Body of pancreas (tissue), 4 donors: ENCODE results near the gene SLCO2B1. TPM values are rescaled to one million over a fixed set of nuclear protein-coding genes. Genes with fewer than 3 reads are reported as not detected.

Source experiments
- ATAC-seq: fragments of 150-250 bp; one replicate; pipeline ENCODE4 v1.9.1; 2016
- DNase-seq, 4 donors: peaks; one replicate each; pipeline ENCODE4 v3.0.0-alpha.2; 2019
- H3K27ac ChIP-seq, 4 donors: fragments of 200-600 bp; sonication (generic); 1 replicate in 3 of 4; 2 replicates in 1 of 4; pipeline versions ENCODE4 v1.5.1 to v1.6.1; 2016 to 2019; ENCODE audit warnings: mild to moderate bottlenecking in 1 of 4, mixed read lengths in 1 of 4, moderate library complexity in 1 of 4
- H3K27me3 ChIP-seq, 2 donors: fragments of 200-600 bp; sonication (generic); one replicate each; pipeline ENCODE4 v1.6.0; 2016; ENCODE audit warnings: mild to moderate bottlenecking in 1 of 2
- H3K36me3 ChIP-seq, 2 donors: fragments of 200-600 bp; sonication (generic); replicated peaks in 1 of 2; 2 replicates each; pipeline ENCODE4 v1.5.1; 2016; ENCODE audit warnings: low read depth in 2 of 2; ENCODE audit not compliant: insufficient read depth in 1 of 2
- H3K4me1 ChIP-seq: fragments of 200-600 bp; sonication (generic); one replicate; pipeline ENCODE4 v1.6.0; 2016
- H3K4me3 ChIP-seq, 2 donors: fragments of 200-600 bp; sonication (generic); 1 replicate in 1 of 2; 2 replicates in 1 of 2; pipeline ENCODE4 v1.5.1; 2016 to 2019
- H3K9me3 ChIP-seq, 3 donors: fragments of 200-600 bp; sonication (generic); 1 replicate in 2 of 3; 2 replicates in 1 of 3; pipeline ENCODE4 v1.5.1; 2016
- POLR2A ChIP-seq, 3 donors: fragments of 450-650 bp; IDR thresholded peaks; one replicate each; pipeline ENCODE4 v1.6.1; 2016; ENCODE audit warnings: antibody characterized with exemption in 3 of 3, mild to moderate bottlenecking in 2 of 3
- WGBS, 2 donors: methylation state at CpG; one replicate each; pipeline ENCODE4 v1.1.5; 2017; 5-methylcytosine and 5-hydroxymethylcytosine counted together
- intact Hi-C: fragments of 100-400 bp; cut with DNase I; formaldehyde crosslinking; loops from one replicate; pipeline ENCODE4 v1.15.1; 2023
- total RNA-seq, 2 donors: library from RNA; depleted of rRNA; stranded (reverse); fragments of >200 nt; gene quantifications; one replicate each; pipeline ENCODE4 v1.1.0, GENCODE V29; 2016
- TF ChIP-seq, protein P1 (sequence below), 7 experiments: fragments of 450-650 bp in 4 of 7; fragments of 200-600 bp in 3 of 7; sonication (generic) in 3 of 7; IDR thresholded peaks; one replicate each; pipeline ENCODE4 v1.5.1; 2016 to 2019; ENCODE audit warnings: antibody characterized with exemption in 7 of 7

SLCO2B1 gene
- total RNA-seq, 2 donors from 2014 or later = 33.7 to 101 TPM

DNA sequence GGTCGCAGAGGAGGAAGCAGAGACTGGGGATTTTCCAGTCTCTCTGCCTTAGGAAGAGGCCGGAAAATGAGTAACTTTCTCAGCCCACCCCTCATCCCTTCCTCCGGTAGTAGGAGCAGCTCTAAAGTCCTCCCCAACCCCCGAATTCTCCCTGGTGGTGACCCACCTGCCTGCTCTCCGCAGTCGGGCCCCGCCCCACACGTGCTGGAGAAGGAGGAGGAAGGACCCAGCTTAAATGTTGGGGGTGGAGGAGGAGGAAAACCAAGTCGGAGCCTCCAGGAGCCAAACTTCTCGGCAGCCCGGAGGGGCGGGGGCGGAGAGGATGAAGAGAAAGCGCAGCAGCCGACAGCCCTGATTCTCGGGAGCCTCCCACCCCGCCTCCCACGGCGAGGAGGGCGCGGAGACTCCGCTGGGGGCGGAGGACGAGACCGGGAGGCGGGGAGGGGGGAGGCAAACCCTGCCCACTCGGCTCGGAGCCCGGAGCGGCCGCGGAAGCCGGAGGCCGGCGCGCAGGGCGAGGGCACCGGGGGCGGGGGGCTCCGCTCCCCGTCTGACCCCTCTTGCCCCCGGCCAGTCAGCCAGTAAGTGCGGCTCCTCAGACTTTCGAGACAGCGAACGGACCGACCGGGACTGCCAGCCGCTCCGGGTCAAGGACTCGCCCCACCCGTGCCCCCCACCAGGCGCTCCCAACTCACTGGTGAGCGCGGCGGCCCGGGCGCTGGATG, 89.6 kb downstream of the SLCO2B1 start, which contains the start of gene TPBGL:
TSS of gene TPBGL (plus strand) at position 464 of the 725 bp plus-strand sequence. CDS start 276 bp downstream, outside the sequence.
- Histone ChIP-seq H3K4me3 (no peak within 1 kb of the TSS), H3K27ac (no peak within 1 kb of the TSS), H3K4me1 (peaks cover 15% of the 10 kb centered on the region), H3K36me3 (no peaks in the 10 kb centered on the region), H3K27me3 (peaks cover 0 to 10% of the 10 kb centered on the region in 2 donors), H3K9me3 (no peaks in the 10 kb centered on the region)
- DNase-seq (no peak), ATAC-seq (no peak)
- intact Hi-C loops = loop anchor here (10.0 kb wide), 1 partner anchor 216 kb away; no protein-coding TSS in a partner anchor
- WGBS, 2 donors = 4 to 11% methylated on average over 13 to 58 of the region's 58 CpGs
- TF ChIP-seq, protein P1, sequence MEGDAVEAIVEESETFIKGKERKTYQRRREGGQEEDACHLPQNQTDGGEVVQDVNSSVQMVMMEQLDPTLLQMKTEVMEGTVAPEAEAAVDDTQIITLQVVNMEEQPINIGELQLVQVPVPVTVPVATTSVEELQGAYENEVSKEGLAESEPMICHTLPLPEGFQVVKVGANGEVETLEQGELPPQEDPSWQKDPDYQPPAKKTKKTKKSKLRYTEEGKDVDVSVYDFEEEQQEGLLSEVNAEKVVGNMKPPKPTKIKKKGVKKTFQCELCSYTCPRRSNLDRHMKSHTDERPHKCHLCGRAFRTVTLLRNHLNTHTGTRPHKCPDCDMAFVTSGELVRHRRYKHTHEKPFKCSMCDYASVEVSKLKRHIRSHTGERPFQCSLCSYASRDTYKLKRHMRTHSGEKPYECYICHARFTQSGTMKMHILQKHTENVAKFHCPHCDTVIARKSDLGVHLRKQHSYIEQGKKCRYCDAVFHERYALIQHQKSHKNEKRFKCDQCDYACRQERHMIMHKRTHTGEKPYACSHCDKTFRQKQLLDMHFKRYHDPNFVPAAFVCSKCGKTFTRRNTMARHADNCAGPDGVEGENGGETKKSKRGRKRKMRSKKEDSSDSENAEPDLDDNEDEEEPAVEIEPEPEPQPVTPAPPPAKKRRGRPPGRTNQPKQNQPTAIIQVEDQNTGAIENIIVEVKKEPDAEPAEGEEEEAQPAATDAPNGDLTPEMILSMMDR (IDR thresholded peaks at IDR 0.05) = no peak
- no peak for TF ChIP-seq POLR2A (IDR thresholded peaks at IDR 0.05)

DNA sequence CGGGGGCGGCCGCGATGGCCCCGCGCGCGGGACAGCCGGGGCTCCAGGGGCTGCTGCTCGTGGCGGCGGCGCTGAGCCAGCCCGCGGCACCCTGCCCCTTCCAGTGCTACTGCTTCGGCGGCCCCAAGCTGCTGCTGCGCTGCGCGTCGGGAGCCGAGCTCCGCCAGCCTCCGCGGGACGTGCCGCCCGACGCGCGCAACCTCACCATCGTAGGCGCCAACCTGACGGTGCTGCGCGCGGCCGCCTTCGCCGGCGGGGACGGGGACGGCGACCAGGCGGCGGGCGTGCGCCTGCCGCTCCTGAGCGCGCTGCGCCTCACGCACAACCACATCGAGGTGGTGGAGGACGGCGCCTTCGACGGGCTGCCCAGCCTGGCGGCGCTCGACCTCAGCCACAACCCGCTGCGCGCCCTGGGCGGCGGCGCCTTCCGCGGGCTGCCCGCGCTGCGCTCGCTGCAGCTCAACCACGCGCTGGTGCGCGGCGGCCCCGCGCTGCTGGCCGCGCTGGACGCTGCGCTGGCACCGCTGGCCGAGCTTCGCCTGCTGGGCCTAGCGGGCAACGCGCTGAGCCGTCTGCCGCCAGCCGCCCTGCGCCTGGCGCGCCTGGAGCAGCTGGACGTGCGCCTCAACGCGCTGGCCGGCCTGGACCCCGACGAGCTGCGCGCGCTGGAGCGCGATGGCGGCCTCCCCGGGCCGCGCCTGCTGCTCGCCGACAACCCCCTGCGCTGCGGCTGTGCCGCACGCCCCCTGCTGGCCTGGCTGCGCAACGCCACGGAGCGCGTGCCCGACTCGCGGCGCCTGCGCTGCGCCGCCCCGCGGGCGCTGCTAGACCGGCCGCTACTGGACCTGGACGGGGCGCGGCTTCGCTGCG, 90.4 kb downstream of the SLCO2B1 start:
- intact Hi-C loops = loop anchor here (10.0 kb wide), 1 partner anchor 216 kb away; no protein-coding TSS in a partner anchor
- Histone ChIP-seq H3K36me3 (no peaks in the 10 kb centered on the region), H3K4me1 (peaks cover 21% of the 10 kb centered on the region), H3K27ac (no peak overlapping the region), H3K27me3 (peaks cover 0 to 10% of the 10 kb centered on the region in 2 donors), H3K9me3 (no peaks in the 10 kb centered on the region), H3K4me3 (no peak overlapping the region)
- DNase-seq (peak; percentile 82 to 88 (median 86)), ATAC-seq (peak; percentile 94)
- TF ChIP-seq, protein P1 (IDR thresholded peaks at IDR 0.05) = peak in 6 of 7 experiments; percentile 15 to 100 (median 98)
- TF ChIP-seq POLR2A (IDR thresholded peaks at IDR 0.05) = no peak
- WGBS, 2 donors = 0% methylated on average over 101 of the region's 140 CpGs; no CpG with 5 or more reads in 1 of the 2 donors

DNA sequence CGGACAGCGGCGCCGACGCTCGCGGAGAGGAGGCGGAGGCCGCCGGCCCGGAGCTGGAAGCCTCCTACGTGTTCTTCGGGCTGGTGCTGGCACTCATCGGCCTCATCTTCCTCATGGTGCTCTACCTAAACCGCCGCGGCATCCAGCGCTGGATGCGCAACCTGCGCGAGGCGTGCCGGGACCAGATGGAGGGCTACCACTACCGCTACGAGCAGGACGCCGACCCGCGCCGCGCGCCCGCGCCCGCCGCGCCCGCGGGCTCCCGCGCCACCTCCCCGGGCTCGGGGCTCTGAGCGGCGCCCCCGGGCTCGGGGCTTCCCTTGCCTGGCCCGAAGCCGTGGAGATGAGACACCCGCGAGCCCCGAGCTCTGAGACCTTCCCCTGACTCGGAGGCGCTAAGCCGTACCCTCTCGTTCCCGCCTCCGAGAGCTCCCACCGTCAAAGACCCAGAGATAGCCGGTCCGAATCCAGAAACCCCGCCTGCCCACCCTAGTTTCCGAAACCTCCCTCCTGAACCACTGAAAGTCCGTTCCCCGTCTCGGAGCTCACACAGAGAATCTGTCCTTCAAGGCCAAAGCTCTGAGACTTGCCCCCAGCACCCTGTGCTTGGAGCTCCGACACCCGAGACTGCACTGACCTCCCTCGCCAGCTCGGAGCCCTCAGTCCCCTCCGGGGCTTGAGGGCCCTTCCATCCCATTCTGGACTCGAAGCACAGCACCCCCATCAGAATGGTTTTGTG, 91.2 kb downstream of the SLCO2B1 start:
- Histone ChIP-seq H3K36me3 (no peaks in the 10 kb centered on the region), H3K27ac (no peak overlapping the region), H3K9me3 (no peaks in the 10 kb centered on the region), H3K4me3 (no peak overlapping the region), H3K4me1 (peaks cover 26% of the 10 kb centered on the region), H3K27me3 (peaks cover 0 to 10% of the 10 kb centered on the region in 2 donors)
- TF ChIP-seq, protein P1 (IDR thresholded peaks at IDR 0.05) = peak in 2 of 7 experiments; percentile 11 to 14
- no peak for TF ChIP-seq POLR2A (IDR thresholded peaks at IDR 0.05)
- no peak for ATAC-seq
- DNase-seq = no peak
- intact Hi-C loops = loop anchor here (10.0 kb wide), 1 partner anchor 217 kb away; no protein-coding TSS in a partner anchor
- WGBS, 2 donors = 21% methylated on average over 51 of the region's 72 CpGs; no CpG with 5 or more reads in 1 of the 2 donors

DNA sequence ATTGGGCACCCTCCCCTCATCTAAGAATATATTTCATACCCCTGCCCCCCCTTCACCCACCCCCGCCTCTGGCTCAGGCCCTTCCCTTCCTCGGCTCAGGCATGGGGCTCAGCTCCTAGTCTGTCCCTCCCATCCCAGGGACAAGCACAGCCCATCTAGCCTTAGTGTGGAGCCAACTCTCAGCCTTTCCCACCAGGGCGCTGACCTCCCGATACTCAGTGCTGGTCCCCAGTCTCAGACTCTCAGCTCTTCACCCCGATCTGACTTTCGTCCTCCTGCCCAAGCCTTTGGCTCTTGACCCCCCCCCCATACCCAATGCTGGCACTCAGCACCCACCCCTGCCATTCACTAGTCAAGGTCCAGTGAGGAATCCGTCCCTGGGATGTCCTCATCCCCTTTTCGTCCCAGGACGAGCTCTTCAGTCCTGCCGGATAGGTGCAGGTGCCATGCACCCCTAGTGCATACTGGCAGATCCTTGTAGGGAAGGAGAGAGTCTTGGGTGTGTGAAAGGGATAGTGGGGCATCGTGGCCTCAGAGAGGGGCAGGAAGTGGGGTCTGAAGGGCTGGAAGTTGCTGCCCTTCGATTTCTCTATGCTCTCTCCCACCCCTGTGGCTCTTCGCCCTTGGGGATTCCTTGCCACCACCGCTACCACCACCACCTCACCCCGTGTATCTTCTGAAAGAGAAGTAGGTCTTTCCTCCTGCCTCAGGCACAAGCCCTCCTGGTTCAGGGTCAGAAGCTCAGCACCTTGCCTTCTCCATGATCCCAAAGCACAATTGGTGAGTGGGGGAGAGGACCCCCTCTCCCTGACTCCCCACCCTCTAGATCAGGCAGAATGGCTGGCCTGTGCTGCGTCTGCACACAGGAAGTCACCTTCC, 92.1 kb downstream of the SLCO2B1 start:
- WGBS, 2 donors = 84 to 85% methylated on average over 14 to 15 of the region's 16 CpGs
- DNase-seq (no peak), ATAC-seq (no peak)
- no peak overlapping the region for H3K4me3 ChIP-seq
- H3K9me3 ChIP-seq = no peaks in the 10 kb centered on the region
- intact Hi-C loops = loop anchor here (10.0 kb wide), 1 partner anchor 218 kb away; no protein-coding TSS in a partner anchor
- H3K27ac ChIP-seq = no peak overlapping the region
- TF ChIP-seq, protein P1 (IDR thresholded peaks at IDR 0.05) = no peak
- TF ChIP-seq POLR2A (IDR thresholded peaks at IDR 0.05) = no peak
- H3K4me1 ChIP-seq = peaks cover 26% of the 10 kb centered on the region
- H3K27me3 ChIP-seq = peaks cover 0 to 10% of the 10 kb centered on the region in 2 donors
- no peaks in the 10 kb centered on the region for H3K36me3 ChIP-seq
